HG02763 (cell line): ENCODE measurements around the gene ACTN1.
A peak's percentile ranks its signal among the peaks of the same experiment; 100 is the strongest.
"Not testable (repeated sequence)": the region's sequence is repeated elsewhere in the genome, so short reads cannot be mapped to it uniquely, and the experiment has no call there.

Experiments used
- ATAC-seq: cut with Tn5 transposase; IDR thresholded peaks from one replicate; pipeline ENCODE4 v1.9.1; 2021; ENCODE audit warnings: mild to moderate bottlenecking, moderate library complexity; ENCODE audit not compliant: unreplicated experiment

The ACTN1 gene

DNA sequence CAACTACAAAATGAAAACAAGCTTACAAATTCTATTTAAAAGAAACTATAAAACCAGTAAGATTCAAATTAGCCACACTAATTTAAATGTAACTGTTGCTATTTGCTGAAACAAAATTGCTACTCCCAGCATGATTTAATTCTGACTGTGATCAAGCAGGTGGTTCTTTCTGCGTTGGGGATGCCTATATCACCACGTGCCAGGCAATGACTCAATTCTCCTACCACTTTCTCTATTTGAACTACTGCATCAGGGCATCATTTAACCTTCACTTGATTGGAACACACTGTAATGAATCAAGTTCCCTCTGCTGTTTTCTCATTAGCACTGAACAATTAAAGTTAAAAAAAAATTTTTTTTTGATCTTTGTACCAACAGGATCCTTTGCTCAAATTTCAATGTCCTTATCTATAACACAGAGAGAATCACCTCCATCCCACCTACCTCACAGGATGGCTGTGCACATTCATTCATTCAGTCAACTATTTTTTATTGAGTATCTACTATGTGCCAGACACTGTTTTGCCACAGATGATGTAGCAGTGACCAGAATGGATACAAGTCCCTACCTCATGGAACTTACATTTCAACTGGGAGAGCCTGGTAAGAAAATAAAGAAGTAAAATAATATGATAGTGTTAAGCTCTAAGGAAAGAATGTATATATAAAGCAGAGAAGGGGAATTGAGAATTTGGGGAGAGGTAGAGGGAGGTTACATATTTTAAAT is 8.0 kb upstream of the ACTN1 start:
- no peak for ATAC-seq

DNA sequence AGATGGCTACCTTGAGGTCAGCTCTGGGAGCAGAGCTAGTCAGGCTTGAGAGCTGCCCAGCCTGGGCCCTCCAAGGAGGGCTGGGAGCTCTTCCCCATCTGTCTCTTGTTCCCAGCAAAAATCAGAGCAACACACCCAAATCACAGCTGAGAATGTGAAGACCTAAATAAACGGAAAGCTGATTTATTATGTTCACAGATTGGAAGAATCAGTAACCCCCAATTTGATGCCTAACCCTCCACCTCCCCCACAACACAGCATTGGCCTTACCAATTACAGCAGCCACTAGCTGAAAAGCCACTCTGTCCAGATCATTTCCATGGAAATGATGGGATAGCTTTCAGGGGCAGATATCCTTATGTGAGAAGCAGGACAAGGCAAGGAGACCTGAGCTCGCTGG is 7.1 kb upstream of the ACTN1 start:
- ATAC-seq: no peak

DNA sequence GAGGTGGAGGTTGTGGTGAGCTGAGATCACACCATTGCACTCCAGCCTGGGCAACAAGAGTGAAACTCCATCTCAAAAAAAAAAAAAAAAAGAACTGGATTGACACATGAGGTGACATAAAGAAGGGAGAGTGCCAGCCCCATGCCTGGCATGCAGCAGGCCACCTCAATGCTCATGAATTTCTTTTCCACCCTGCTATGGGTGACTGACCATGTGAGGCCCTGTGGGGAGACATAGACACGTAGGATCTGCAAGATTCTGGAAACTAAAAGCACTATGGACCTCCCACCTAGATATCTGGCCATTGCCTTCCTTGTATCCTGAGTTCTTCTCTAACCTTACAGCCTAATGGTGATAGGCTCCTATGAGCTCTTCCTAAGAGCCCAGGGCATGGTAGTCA is 5.6 kb upstream of the ACTN1 start:
- no peak for ATAC-seq

DNA sequence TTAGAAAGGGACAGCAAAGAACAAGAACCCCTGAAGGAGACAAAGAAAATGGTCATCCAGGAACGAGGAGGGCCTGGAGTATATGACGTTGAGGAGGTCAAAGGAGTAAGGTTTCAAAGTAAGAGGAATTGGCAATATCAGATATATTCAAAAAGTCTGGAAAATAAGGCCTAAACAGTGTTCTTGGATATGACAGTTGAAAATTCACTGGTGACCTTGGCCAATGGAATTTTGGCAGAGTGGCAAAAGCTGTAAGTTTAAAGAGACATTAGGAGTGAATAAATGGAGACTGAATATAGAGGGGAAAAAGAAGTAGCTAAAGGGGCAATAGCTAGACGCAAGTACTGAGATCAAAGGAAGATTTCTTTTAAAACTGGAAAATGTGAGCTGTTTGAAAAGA is 4.1 kb upstream of the ACTN1 start:
- ATAC-seq: no peak

DNA sequence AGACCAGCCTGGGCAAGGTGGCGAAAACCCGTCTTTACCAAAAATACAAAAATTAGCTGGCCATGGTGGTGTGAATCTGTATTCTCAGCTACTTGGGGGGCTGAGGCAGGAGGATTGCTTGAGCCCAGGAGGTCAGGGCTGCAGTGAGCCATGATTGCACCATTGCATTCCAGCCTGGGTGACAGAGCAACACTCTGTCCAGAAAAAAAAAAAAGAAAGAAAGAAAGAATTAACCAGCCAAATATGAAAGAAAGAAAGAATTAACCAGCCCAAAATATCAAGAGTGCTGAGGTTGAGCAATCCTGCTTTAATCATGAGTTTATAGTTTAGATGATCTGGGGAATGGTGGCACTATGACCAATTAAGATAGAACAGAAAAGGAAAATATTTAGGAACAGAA is 3.5 kb upstream of the ACTN1 start:
- no peak for ATAC-seq

DNA sequence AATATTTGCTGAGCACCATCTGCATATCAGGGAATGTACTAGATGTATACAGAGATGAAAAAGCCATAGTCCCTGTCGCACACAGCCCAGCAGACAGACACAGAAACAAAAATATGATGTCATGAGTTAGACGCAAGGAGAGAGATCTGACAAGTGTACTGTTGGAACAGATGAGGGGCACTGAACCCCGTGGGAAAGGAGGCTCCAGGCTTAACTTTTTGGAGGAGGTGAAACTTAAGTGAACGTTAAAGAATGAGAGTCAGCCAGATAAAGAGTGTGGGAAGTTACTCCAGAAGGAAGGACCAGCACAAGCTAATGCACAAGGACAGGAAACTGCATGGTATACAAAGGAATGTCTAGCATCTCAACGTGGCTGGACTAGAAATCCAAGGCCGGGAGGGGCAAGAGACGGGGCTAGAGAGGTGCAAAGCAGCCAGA is 2.5 kb upstream of the ACTN1 start:
- ATAC-seq: no peak

DNA sequence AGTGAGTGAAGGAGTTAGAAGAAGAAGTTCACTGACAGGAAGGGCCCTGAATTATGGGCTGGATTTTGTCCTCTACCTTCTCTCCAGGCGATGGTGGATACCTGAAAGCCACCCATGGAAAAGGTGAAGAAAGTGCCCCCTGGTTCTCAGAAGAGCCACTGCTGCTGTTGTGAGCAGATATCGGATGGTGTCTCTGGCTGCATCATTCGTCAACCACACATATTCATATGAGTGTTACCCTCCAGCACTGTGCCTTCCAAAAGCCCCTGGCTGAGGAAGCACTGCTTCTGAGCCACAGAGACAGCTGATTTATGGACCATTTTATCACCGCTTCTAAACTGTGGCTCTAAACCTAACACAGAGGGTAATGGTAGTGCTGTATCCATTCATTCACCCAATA is 2.0 kb upstream of the ACTN1 start:
- no peak for ATAC-seq

DNA sequence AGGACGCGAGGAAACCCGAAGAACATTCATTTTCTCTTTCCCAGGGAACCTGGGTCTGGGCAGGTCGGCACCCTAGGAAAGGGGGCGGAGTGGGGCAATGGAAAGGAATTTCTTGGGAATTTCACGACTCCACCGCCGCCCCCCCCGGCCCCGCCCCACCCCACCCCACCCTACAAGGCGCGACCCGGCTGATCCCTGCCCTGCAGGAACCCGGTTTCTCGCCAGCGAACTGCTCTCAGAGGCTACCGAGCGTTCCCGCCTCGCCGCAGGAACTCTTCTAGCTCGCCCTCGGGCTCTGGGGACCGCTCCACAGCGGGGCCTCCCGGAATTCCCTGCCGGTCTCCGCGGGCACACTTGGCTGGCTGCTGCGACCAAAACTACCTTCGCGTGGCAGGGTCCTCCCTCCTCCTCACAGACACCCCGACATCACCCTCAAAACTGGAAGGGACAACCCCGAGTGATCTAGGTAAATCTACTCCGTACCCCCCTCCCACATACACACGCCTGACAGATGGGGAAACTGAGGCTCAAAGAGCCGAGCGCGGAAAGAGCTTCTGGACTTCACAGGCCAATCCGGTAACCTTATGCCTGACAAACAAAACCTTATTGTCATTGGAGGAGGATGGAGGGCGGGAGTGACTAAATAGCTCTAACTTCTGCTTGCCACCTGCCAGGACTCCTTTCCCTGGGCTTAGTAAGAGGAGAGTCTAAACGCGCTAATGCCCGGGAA is 785 bp upstream of the ACTN1 start:
- ATAC-seq: no peak

DNA sequence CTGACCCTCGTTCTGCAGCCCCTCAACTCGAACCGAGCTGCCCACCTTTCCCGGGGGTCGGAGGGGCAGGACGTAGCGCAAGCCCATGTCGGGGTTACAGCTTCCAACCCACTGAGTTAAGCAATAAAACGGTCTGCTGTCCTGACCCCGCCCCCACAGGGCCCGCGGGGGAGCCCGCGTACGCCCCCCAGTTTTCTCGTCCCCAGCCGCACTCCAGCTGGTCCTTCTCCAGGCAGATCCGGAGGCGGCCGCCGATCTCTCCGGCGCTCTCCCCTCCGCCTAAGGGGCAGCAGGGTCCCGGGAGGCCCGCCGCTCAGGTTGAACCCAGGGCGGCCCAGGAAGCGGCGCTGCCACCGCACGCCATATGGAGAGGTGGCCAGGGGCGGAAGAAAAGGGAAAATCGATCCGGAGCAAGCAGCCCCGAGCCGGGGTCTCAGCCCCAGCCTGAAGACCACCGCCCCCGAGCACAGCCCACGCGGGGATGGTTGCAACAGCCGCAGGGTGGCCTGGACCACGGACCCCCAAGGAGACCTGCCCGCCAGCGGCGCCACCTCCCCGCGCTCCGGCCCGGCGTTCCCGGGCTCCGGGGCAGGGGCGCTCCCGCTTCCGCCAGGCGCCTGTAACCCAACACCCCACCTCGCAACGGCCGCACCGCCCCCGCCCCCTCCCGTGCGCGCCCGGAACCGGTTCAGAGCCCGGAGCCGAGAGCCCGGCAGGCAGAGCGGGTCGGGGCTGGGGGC is 760 bp downstream of the ACTN1 start:
- ATAC-seq: peak; percentile 15

DNA sequence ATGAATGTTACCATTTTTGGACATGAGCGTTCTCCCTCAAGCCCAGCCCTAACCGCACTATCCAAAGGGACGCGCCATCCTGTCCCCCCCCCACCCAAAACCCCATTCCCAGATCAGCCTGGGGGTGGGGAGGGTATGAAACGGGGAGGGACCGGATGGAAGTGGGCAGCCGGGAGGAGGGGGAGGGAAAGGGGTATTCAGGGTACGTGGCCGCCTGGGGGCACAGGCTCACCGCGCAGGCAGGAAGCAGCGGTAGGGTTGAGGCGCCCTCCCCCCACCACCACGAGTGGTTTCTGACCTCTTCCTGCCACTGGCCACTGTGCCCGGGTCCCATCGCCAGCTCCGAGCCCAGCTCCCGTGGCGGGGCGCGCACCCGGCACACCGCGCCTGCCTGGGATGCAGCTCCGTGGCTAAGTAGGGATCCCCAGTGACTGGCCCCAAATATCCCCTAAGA is 1.4 kb downstream of the ACTN1 start:
- no peak for ATAC-seq

DNA sequence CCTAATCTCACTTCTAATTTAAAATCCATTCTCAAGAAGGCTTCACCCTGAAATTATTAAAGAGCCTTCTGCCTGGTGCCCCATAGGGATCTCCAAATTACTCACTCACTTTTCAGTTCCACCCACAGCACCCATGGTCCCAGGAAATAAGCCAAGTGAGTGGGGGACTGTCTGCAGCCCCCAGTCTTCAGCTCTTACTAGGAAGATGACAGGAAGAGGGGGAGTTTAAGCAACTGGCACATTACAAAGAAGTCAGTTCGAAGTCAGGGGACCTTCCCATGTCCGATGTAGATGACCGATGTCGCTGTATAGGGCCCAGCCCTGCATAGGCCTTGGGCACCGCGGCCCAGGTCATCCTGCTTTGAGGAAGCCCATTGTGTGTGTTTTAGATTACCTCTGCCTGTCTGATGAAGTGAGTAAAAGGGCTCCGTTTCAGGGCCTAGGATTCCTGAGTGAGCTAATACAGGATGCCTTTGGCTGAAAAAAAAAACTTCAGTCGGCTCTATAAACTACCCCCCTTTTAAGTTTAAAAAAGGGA is 1.9 kb downstream of the ACTN1 start:
- no peak for ATAC-seq

DNA sequence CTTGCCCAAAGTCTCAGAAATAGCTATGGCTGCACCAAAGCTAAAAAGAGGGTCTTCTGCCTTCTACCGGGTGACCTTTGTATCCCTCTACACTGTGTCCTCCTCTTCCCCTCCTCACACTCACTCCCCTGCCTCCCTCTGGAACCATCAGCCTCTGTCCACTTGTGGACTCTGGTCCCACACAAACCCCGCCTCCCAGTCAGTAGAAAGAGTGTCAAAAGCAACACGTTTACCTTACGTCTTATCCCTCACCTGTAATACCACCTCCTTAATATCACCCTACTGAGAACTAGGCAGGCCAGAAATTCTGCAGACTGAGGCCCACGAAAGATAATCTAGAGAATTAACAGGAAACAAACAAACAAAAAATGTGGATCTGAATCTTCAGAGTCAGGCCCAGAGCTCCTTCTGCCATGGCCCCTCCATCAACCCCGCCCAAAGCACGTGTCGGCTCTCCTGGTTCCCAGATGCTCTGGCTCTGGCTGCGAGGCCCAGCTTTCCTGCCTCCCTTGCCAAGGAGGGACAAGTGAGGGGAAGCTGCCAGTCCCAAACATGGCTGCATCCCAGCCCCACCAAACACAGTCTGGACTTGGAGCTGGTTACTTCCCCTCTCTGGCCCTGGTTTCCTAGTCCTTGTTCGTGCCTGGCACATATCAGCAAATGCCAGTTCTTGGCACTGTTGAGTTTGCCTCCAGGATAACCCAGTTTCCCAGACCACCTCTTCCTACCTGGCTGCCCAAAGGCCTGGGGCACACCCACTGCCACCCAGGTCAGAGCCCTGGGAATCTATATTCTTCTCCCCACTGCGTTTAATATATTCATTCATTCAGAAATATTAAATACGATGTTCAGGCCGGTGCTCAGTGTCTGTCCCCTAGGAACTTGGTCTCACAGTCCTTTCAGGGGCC is 2.7 kb downstream of the ACTN1 start:
- ATAC-seq: no peak

DNA sequence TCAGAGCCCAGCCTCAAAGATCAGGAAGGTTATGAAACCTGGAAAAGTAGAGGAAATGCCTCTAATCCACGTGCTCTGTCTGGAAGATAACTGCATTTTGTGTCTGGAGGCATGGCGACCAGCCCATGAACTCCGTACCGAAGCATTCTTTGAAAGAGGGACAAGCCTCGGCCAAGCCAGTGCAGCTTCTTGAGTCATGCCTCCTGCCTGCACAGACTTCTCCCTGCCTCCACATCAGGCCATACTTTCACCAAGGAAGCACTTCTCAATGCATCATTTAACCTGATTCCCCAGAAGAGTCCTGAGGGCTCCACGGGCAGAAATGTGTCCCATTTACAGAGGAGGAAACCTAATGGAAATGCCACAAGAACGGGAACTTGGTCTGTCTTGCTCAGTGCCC is 3.4 kb downstream of the ACTN1 start:
- no peak for ATAC-seq

DNA sequence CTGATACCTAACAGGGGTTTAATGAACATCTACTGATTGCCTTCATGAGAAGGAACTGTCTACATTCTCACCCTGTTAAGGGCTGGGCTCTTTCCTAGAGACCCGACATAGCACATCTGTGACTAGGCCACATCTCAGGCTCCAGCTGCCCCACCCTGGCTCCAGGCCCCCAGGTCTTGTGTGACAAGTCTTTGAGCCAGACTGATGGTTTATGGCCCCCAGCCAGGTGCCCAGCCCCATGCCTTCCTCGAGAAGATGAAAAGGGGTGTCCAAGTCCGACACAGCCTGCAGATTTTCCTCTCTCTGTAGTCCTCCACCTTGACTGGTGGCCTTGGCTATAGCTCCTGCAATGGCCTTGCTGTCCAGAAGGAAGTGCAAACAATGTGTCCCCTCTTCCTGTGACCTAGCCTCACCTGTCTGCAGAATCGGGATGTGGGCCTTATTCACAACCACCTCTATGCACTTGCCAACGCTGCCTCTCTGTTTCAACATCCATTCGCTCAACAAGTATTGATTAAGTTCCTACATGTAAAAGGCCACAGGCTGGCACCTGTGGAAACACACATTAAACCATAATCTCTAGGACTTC is 4.2 kb downstream of the ACTN1 start:
- ATAC-seq: no peak

DNA sequence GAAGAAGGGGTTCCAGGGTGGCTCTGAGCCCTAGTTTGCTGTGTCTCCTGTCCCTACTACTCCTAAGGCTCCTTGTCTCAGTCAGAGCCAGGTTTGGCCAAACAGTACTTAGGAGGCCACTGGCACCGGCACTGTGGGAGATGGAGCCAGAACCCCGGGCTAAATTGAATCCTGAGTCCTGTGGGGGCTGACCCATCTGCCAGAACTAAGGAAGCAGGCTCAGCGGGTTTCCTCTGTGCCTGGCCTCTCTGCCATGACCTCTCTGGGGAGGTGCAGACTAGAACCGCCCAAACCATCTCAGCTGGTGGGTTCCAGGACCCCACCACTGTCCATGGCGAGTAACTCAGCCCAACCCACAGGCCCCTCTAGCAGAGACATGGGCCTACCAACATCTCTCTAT is 5.5 kb downstream of the ACTN1 start:
- no peak for ATAC-seq

DNA sequence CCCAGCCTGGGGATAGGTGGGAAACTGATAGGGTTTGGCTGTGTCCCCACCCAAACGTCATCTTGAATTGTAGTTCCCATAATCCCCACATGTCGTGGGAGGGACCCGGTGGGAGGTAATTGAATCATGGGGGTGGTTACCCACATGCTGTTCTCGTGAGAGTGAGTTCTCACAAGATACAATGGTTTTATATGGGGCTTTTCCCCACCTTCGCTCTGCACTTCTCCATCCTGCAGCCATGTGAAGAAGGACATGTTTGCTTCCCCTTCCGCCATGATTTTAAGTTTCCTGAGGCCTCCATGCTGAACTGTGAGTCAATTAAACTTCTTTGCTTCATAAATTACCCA is 5.9 kb downstream of the ACTN1 start:
- not testable (repeated sequence) for ATAC-seq

DNA sequence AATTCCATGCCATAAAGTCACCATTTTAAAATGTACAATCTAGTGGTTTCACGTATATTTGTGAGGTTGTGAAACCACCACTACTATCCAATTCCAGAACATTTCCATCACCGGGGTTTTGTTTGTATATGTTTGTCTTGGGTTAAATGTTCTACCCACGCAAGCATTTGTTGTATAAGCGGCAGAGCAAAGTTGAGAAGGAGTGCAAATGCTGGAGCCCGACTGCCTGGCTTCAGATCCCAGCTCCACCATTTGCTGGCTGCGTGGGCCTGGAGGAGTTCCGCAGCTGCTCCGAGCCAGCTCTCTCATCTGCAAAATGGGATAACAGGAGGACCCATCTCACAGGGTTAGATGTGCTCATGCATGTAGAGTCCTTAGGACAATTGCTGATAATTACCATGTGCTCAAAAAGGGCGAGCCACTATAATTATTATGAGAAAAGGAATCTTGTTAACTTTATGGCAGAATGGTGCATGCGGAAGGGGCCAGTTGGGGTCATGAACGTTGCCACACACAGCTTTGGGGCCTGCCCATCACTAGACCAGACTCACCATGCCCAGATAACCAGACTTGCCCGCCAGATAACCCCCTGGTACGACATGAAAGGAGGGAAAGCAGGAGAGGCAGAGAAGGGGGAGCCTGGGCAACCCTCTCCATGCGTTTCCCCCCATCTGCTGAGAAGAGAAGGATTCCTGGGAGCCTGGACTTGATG is 6.4 kb downstream of the ACTN1 start:
- ATAC-seq: no peak

DNA sequence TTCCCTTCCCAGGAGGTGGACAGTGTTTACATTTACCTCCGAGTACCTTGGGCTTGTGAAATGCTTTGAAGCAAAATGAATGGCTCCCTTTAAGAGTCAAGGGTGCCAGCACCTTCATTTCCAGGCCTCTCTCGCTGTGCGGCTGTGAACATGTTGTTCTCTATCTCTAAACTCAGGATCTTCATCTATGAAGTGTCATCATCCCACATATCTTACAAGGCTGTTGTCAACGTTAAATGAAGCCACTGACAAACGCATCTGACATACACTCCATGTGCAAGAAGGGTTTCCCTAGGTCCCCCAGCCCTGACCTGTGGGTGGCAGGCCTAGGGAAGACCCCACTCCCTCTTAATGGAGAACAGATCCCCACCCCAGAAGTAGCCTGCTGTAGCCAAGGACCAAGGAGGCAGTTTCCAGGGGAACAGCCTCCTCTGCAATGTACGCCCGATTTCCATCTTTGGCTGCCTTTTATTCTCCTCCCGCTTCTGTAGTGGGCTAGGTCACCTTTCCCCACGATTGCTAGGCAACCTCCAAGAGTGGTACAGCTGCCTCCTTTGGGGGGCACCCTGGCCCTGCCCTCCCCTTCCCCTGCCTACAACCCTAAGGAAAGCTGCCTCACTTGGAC is 7.6 kb downstream of the ACTN1 start:
- no peak for ATAC-seq

DNA sequence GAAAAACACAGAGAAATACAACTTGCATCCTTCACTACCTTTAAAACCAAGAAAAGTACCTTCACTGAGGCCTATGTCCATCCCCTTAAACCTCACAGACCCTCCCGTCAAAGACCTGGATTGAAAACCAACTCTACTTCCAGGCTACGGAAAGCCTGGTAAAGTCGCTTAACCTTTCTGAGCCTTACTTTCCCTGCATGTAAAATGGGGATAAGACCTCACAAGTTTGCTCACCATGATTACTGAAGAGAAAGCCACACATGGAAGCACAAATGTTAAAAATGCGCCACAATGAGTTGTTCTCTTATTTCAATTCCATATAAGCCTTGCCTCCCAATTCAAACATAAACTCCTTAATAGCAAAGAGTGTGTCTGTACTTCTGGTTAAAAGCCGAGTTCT is 8.4 kb downstream of the ACTN1 start:
- no peak for ATAC-seq
